HG03039 (cell line): ENCODE results near the gene SHISA7.

Source experiments
- ATAC-seq: cut with Tn5 transposase; IDR thresholded peaks from one replicate; pipeline ENCODE4 v1.9.1; 2021; ENCODE audit warnings: mild to moderate bottlenecking, moderate library complexity; ENCODE audit not compliant: unreplicated experiment

SHISA7 gene

DNA sequence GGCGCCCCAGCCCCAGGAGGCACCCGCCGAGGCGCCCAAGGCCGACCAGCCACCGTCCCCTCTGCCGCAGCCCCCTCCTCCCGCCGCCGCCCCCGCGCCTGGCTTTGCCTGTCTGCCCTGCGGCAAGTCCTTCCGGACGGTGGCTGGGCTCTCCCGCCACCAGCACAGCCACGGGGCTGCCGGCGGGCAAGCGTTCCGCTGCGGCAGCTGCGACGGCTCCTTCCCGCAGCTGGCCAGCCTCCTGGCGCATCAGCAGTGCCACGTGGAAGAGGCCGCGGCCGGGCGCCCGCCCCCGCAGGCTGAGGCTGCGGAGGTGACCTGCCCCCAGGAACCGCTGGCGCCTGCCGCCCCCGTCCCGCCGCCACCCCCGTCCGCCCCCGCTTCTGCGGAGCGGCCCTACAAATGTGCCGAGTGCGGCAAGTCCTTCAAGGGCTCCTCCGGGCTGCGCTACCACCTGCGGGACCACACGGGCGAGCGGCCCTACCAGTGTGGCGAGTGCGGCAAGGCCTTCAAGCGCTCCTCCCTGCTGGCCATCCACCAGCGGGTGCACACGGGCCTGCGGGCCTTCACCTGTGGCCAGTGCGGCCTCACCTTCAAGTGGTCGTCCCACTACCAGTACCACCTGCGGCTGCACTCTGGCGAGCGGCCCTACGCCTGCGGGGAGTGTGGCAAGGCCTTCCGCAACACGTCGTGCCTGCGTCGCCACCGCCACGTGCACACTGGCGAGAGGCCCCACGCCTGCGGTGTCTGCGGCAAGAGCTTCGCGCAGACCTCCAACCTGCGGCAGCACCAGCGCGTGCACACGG, 39.3 kb upstream of the SHISA7 start:
- ATAC-seq = no peak

DNA sequence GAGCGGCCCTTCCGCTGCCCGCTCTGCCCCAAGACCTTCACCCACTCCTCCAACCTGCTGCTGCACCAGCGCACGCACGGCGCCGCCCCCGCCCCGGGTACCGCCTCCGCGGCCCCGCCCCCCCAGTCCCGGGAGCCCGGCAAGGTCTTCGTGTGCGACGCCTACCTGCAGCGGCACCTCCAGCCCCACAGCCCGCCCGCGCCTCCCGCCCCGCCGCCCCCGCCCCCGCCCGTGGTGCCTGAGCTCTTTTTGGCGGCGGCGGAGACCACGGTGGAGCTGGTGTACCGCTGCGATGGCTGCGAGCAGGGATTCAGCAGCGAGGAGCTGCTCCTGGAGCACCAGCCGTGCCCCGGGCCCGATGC, 38.7 kb upstream of the SHISA7 start:
- ATAC-seq = no peak

DNA sequence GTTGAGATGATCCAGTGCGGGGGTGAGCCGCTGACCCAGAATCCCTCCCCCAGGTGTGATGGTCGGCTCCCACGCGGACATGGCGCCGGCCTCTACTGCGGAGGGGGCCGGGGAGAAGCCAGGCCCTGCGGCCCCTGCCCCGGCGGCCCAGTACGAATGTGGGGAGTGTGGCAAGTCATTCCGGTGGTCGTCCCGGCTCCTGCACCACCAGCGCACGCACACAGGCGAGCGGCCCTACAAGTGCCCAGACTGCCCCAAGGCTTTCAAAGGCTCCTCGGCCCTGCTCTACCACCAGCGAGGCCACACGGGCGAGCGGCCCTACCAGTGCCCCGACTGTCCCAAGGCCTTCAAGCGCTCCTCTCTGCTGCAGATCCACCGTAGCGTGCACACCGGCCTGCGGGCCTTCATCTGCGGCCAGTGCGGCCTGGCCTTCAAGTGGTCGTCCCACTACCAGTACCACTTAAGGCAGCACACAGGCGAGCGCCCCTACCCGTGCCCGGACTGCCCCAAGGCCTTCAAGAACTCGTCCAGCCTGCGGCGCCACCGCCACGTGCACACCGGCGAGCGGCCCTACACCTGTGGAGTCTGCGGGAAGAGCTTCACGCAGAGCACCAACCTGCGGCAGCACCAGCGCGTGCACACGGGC, 38.2 kb upstream of the SHISA7 start:
- no peak for ATAC-seq

DNA sequence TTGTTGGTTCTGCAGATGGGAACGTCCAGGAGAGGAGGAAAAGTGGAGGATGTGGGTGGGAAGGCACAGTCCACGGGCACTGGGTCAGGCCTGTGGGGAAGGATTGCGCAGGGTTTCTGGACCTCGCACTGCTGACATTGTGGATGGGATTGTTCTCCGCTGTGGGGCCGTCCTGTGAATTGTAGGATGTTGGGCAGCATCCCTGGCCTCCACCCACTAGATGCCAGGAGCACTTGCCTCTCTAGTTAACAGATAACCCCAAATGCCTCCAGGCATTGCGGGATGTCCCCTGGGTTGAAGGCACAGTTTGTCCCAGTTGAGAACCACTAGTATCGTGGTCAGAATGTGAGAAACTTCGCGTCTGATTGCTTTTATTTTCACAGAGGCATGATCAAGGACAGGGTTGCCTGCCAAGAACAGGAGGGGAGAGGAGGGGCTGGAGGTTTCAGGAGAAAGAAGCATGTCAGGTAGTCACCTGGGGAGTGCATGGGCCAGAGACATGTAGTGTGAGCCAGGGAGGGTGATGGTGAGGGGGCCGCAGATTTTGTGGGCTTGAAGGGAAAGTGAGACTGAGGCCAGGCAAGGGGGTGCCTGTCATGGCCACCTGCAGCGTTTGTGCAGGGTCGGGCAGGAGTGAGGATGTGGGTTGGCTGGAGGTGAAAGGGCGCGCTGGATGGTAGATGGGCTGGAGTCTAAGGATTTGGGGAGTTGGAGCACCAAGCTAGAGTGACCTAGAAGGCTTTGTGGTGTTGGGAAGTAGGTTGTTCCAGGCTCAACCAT, 36.5 kb upstream of the SHISA7 start:
- ATAC-seq = no peak

DNA sequence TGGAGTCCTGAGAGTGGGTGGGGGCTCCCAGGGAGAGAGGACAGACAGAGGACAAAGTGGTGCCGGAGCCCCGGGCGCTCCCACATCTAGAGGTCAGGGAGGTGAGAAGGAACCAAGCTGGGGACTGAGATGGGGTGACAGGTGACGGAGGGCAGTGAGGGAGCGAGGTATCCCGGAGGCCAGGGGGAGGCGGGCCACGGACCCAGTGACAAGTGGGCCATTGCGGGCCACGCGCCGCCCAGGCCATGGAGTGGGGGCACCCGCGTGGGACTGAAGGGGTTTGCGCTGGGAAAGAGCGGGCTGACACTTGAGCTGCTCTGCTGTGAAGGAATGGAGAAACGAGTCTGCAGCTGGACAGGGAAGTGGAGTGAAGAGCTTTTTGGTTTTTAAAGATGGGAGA, 35.9 kb upstream of the SHISA7 start:
- no peak for ATAC-seq

DNA sequence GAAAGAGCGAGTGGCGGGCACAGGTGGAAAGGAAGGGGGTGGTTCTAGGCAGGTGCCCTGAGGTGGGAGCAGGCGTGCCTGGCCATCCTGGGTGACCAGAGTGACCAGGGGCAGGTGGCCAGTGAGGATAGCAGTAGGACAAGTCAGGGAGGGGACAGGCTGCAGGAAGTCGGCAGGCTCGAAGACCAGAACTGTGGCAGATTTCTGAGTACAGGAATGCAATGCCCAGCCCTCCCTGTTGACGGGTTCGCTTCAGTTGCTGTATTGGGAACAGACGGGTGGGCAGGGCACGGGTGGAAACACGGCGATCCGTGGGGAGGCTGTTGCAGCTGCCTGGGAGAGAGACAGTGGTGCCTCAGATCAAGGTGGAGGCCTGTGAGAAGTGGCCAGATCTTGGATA, 35.3 kb upstream of the SHISA7 start:
- no peak for ATAC-seq

DNA sequence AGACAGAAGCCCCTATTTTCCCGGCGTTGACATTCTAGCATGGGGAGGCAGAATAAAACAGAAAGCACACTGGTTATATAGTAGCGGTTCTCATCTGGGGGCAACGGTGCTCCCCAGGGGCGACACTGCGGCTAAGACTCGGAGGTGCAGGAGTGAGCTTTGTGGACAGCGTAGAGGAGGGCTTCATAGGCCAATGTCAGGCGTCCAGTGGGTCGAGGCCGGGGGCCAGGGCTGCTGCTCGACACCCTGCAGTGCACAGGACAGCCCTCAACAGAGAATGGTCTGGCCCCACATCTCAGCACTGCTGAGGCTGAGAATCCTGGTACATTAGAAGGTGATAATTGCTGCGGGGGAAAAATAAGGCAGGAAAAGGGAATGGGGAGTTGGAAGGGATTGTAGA, 34.8 kb upstream of the SHISA7 start:
- no peak for ATAC-seq

DNA sequence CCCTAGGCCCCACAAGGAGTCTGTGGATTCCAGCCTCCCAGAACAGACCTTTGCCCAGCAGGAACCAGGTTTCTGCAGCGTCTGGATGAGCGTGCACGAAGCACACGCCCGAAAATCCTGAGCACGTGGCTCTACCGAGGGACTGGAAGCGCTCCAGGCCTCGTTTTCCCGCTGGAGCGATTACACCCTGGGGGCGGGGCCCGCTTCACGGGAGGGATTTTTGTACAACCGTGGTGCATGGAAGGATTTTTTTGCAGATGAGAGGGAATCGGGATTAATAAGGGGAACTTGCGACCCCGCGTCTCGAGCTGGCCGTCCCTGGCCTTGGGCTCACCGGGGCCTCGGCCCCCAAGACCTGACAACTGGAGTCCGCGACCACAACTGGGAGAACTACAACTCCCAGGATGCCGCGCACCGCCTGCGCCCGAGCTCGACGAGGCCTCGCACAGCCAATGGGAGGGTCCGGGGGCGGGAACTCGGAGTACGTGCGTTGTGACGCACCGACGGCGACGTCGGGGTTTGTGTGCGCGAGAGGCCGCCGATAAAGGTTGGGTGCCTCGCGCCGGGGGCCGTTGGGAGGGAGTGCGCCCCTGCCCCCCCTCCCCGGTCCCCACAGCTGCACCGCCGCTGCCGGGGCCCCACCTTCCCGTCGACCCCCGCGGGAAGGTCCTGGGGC, 33.1 kb upstream of the SHISA7 start, which contains the start of gene ZNF628:
ZNF628 (plus strand) TSS at position 518 of the 676 bp plus-strand sequence. CDS start 3,294 bp downstream, outside the sequence.
- peak; percentile 85 for ATAC-seq

DNA sequence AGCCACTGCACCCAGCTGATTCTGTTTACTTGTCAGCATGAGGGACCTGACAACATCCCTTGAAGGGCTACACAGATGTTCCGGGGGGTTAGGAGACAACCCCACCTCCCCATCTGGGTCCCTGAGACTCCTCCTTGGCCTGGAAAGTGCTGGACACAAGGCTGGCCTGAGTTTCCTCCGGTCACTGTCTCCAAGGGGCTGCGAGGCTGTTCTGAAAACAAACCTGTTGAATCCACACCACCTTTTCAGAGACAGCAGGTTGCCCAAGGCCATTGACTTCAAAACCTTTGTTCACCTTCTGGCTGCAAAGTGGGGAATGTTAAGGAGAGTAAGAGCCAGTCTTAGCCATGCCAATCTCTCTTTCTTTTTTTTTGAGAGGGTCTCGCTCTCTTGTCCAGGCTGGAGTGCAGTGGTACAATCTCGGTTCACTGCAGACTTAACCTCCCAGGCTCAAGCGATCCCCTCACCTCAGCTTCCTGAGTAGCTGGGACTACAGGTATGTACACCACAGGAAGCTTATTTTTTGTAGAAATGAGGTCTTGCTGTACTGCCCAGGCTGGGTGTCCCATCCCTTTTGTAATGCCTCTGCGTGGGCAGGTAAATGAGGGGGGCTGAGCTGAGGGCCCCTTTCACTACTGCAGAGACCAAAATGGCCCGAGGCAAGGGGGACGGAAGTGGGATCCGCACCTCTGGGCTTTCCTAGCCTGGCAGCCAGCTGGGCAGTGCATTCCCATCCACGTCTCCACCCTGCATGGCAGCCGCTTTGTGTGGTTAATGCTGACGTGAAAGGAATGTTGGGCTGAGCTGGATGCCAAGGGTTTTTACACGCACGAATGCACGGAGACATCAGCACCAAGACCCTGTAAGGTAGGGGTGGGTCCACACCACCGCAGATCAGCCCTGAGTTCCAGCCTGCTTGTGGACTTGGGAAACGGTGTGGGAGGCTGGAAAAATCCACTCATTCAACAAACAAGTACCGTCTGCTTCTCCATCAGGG, 31.5 kb upstream of the SHISA7 start:
- no peak for ATAC-seq

DNA sequence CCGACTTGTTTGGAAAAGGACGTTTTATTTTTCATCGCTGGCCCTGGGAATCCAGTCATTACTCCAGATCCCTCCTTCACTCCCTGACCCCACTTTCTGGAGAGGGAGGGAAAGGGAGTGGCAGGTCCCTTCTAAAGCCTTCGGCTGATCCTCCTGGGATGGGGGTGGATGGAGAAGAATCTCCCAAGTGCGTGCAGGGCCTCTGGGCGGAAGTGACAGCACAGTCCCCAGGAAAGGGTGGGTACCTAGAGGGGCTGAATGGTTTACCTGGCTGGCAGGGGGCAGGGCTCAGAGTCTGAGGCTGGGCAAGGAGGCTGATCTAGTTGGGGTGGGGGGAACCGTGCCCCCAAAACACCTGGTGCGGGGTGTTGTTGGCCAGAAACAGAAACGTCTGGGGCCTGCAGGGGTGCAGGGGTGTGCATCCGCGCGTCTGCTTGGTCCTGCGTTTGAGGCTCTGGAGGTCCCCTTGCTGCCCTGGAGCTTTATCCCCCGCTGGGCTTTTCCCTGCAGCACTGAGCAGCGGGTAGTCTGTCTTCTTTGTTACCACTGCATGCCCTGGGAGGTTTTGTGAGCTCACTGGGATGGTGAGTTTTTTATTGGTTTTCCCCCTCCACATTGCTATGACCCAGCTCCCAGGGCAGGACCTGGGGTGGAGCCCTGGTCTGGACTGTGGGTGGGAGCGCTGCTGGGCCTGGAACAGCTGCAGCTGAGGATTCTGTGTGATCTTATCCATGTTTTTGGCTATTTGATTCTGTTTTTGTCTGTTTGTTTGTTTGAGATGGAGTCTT, 30.3 kb upstream of the SHISA7 start:
- ATAC-seq = no peak

DNA sequence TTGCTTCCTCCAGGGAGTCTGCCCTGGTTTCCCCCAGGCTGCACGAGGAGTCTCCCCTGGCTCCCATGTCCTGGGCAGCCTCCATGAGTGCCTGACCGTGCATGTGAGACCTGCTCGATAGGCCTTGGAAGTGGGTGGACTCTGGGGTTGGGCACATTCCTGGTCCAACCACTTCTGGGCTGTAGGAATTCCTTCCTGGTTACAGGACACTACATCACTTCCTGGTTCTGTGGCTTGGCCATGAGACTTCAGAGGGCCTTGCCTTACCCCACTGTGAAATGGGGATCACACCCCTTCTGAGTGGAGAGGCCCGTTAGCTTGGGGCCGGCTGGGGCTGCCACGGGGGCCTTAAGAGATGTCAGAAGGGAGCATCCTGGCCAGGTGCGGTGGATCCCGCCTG, 29.4 kb upstream of the SHISA7 start:
- no peak for ATAC-seq

DNA sequence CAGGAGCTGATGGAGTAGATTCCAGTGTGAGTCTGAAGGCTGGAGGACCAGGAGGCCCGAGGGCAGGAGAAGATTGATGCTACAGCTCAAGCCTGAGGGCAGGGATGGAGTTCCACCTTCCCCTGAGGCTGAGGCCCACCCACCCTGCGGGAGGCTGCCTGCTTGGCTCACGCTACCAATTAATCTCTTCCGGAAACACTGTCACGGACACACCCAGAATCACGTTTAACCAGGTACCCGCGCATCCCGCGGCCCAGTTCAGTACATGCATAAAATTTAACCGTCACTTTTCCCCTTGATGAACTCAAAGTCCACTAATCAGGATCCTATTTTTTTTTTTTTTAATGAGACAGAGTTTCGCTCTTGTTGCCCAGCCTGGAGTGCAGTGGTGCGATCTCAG, 28.2 kb upstream of the SHISA7 start:
- ATAC-seq = no peak

DNA sequence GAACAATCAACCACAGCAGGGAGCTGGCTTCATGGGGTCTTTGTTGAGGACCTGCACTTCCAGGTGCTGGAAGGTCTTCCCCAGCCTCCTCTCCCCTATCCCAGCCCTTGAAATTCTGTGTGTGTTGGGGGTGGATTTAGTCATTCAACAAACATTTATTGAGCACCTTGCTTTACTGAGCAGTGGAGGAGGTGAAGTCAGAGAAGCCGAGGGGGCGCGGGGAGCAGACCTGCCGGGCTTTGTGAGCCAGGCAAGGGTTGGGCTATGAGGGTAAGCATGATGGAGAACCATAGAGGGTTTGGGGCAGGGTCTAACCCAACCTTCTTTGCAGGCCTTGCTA, 24.9 kb upstream of the SHISA7 start:
- no peak for ATAC-seq

DNA sequence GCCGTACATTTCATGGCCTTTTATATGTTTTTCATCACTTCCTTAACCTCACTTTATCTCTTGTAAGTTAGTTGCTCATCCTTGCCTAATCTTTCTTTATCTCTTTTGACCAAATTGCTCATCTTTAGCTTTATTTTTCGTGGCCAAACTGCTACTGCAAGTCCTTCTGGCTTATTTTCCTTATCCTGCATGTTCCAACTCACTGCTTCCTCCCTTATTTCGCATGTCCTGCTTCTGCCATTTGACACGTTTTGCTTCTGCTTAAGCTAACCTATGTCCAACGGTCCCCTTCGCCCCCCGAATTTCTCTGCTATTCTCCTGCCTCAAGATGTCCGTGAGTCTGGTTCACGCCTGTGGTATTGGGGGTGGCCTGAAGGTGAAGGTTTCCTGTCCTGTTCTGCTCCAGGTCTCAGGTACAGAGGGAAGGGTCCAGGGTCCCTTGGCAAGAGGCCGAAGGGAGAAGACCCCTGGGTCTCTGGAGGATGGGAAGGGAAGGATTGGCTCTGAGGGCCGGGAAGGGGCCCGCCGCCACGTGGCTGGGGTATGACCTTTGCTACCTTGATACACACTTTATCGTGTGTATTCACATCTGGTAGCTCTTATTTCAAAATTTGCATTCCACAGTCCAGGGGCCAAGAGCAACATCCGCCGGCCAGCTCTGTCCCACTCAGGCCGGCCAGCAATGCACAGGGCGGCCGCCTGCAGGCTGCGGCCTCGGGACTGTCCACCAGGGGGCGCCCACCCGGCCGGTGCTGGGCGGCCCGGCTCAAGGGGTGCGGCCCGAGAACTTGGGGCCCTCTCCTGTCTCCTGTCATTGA, 24.3 kb upstream of the SHISA7 start:
- no peak for ATAC-seq

DNA sequence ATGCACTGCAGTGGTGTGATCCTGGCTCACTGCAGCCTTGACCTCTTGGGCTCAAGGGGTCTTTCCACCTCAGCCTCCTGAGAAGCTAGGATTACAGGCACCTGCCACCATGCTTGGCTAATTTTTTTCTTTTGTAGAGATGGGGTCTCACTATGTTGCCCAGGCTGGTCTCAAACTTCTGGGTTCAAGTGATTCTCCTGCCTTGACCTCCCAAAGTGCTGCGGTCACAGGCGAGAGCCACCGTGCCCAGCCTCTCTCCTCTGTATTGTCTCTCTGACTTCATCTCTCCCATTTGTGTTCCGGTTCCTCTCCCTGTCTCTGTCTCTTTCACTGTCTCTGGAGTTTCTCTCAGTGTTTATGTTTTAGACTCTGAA, 23.1 kb upstream of the SHISA7 start:
- no peak for ATAC-seq

DNA sequence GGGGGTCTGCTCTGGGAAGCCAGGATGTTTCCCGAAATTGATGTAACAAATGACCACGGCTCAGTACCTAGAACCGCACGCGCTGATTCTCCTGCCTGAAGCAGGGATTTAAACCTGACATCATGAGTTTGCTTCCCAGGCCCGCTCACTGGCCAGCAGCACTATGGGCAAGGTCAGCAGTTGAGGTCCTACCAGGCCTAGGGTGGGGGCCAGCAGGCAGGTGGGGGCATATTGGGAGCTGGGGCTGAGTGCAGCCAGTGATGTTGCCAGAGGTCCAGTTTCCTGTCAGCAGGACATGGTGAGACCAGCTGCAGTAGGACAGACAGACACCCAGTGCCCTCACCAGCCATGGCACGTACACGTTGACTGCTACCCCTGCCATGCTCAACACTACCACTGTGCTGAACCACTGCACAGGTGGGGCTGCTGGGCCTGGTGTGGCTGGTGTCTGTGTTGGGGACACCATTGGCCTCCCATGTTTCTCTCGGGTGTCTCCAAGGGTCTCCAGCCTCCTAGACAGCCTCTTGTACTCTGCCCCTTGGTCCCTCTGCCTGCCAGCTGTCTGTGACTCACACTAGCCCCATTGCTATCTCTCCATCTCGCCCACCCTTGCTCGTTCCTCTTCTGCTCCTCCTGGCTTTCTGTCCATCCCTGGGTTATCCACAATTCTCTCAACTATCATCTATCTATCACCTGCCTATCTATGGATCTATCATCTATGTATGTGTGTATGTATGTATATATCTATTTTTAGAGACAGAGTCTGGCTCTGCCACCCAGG, 22.6 kb upstream of the SHISA7 start:
- ATAC-seq = no peak

DNA sequence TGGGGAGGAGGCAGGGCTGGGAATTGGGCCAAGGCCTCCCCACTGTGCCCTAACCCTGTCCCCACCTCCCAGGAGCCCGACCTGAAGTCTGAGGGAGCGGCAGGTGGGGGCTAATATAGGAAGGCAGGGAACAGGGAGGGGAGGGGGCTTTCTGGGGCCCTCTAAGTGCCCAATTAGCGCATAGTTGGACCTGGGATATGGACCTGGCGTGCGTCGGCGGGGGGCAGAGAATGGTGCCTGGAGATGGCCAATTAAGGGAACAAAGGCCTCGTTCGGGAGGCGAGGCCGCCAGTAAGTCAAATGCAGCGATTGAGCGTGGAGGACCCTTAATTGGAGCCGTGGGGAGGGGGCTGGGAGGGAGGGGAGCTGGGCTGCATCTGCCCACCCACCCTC, 21.6 kb upstream of the SHISA7 start, which contains the start of gene C19orf85:
C19orf85 (minus strand) TSS at position 90 of the 393 bp plus-strand sequence. CDS start 197 bp downstream, outside the sequence.
- ATAC-seq = no peak
